HAP-1 (cell line): ENCODE measurements around the gene RALGAPA2.

Source experiments
- DNase-seq, 2 experiments: peaks; one replicate each; pipeline ENCODE4 v3.0.0-alpha.2; 2016 to 2020; ENCODE audit warnings: low spot score in 2 of 2
- H3K27me3 ChIP-seq: fragments of 250-450 bp; sonication (Bioruptor Pico); 2 replicates; pipeline ENCODE4 v1.5.1; 2020; ENCODE audit warnings: low read depth, mild to moderate bottlenecking, moderate library complexity
- H3K36me3 ChIP-seq: fragments of 250-450 bp; sonication (Bioruptor Pico); replicated peaks from 2 replicates; pipeline ENCODE4 v1.5.1; 2020; ENCODE audit warnings: mild to moderate bottlenecking
- H3K4me1 ChIP-seq: fragments of 250-450 bp; sonication (Bioruptor Pico); 2 replicates; pipeline ENCODE4 v1.5.1; 2020; ENCODE audit warnings: mild to moderate bottlenecking
- H3K4me3 ChIP-seq: fragments of 250-450 bp; sonication (Bioruptor Pico); 2 replicates; pipeline ENCODE4 v1.5.1; 2020; ENCODE audit warnings: mild to moderate bottlenecking, moderate library complexity
- H3K9me3 ChIP-seq: fragments of 250-450 bp; sonication (Bioruptor Pico); 2 replicates; pipeline ENCODE4 v1.5.1; 2020; ENCODE audit warnings: mild to moderate bottlenecking, moderate library complexity
- in situ Hi-C: fragments of 300-500 bp; cut with MboI; formaldehyde crosslinking; loops from 3 replicates; pipeline ENCODE4 v1.14.3; 2020; ENCODE audit warnings: low sequenced_read_pairs, inconsistent platforms, mixed read lengths

RALGAPA2 gene

GRCh38 chr20:20687319-20687718, 25.1 kb downstream of the RALGAPA2 start:
- DNase-seq = no peak
- Histone ChIP-seq H3K4me3 (no peak overlapping the region), H3K27me3 (no peaks in the 10 kb centered on the region), H3K36me3 (no peaks in the 10 kb centered on the region), H3K9me3 (no peaks in the 10 kb centered on the region), H3K4me1 (no peaks in the 10 kb centered on the region)
- in situ Hi-C loops = no loop called here

- Histone ChIP-seq H3K4me1 (no peaks in the 10 kb centered on the region), H3K36me3 (no peaks in the 10 kb centered on the region), H3K27me3 (no peaks in the 10 kb centered on the region), H3K4me3 (no peak overlapping the region), H3K9me3 (no peaks in the 10 kb centered on the region)
- in situ Hi-C loops = no loop called here
- no peak for DNase-seq
Measured at GRCh38 chr20:20685635-20686034, 26.8 kb downstream of the RALGAPA2 start.

- no peak for DNase-seq
- in situ Hi-C loops = no loop called here
Measured at GRCh38 chr20:20683481-20684321, 28.7 kb downstream of the RALGAPA2 start.

DNA sequence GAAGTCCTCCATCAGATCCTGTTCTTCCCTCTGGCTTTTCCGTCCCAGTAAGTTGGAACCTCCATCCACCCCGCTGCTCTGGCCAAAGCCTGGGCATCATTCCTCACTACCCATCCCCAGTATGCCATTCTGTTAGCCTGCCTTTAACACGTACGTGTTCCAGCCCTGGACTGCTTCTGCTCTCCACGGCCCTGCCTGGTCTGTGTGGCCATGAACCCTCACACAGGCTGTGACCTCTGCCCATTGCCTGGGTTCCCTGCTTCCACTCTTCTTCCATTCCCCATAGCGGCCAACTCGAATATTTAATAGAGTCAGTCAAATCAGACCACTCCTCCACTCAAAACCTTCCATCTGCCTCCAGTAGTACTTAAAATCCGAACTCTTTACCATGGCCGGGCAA, 29.4 kb downstream of the RALGAPA2 start:
- H3K27me3 ChIP-seq = no peaks in the 10 kb centered on the region
- in situ Hi-C loops = no loop called here
- no peak for DNase-seq
- H3K36me3 ChIP-seq = no peaks in the 10 kb centered on the region
- no peaks in the 10 kb centered on the region for H3K4me1 ChIP-seq
- no peak overlapping the region for H3K4me3 ChIP-seq
- H3K9me3 ChIP-seq = no peaks in the 10 kb centered on the region

More at GRCh38 chr20:20683481-20684321, 28.7 kb downstream of the RALGAPA2 start:
- Histone ChIP-seq H3K36me3 (no peaks in the 10 kb centered on the region), H3K4me1 (no peaks in the 10 kb centered on the region), H3K27me3 (no peaks in the 10 kb centered on the region), H3K4me3 (no peak overlapping the region), H3K9me3 (no peaks in the 10 kb centered on the region)

- H3K4me3 ChIP-seq = no peak overlapping the region
- in situ Hi-C loops = no loop called here
- no peaks in the 10 kb centered on the region for H3K36me3 ChIP-seq
- H3K9me3 ChIP-seq = no peaks in the 10 kb centered on the region
- H3K27me3 ChIP-seq = no peaks in the 10 kb centered on the region
- DNase-seq = no peak
- no peaks in the 10 kb centered on the region for H3K4me1 ChIP-seq
Measured at GRCh38 chr20:20680991-20681508, 31.4 kb downstream of the RALGAPA2 start.

DNA sequence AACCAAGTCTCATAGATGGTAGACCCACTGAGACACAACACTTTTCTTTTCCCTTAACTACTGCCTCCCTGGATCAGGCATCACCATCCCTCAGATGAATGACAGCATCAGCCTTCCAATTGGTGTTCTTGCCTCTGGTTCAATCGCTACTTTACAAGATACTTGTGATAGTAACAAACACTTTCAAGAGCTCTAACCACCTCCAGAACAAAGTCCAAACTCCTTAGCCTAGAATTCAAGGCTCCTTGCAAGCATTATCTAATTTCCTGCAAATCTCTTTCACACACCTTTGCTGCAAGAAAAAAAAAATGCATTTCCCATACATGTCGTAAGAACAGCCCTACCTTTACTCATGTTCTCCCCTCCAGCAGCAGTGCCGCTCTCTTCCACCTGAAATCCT, 33.1 kb downstream of the RALGAPA2 start:
- in situ Hi-C loops = no loop called here
- no peaks in the 10 kb centered on the region for H3K27me3 ChIP-seq
- no peak overlapping the region for H3K4me3 ChIP-seq
- DNase-seq = no peak
- no peaks in the 10 kb centered on the region for H3K9me3 ChIP-seq
- no peaks in the 10 kb centered on the region for H3K36me3 ChIP-seq
- H3K4me1 ChIP-seq = no peaks in the 10 kb centered on the region

DNA sequence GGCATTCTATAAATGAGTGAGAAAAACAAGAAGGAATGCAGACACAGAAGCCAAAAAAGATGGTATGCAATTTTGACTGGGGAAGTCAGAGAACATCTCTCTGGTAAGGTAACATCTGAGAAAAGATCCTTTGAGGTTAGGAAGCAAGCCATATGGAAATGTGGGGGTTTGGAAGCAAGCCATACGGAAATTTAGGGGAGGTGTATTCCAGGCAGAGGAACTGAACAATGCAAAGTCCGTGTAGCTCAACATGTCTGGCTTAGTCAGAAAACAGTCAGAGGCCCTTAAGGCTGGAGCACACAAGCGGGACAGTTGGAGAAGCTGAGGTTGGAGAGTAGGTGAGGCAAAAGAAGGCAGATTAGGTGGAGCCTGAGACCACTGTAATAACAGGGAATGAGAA, 35.3 kb downstream of the RALGAPA2 start:
- DNase-seq = no peak
- no peaks in the 10 kb centered on the region for H3K36me3 ChIP-seq
- H3K4me3 ChIP-seq = no peak overlapping the region
- H3K4me1 ChIP-seq = no peaks in the 10 kb centered on the region
- no peaks in the 10 kb centered on the region for H3K27me3 ChIP-seq
- no peaks in the 10 kb centered on the region for H3K9me3 ChIP-seq
- in situ Hi-C loops = no loop called here

DNA sequence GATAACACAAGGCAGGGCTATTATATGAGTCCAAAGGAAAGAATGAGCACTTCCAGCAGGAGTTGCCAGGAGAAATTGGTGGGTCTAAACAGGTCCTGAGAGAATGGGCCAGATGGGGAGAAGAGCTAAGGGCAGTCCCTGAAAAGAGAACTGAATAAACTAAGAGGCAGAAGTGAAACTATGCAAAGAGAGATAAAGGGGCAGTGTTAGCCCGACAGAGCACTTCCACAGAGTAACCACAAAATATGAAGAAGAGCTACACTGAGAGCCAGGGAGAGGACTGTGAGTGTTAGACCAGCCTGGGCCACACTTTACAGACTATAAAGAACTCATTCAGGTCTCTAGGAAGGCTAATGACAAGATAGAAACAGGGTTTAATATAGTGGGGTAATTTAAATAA, 43.8 kb downstream of the RALGAPA2 start:
- Histone ChIP-seq H3K27me3 (no peaks in the 10 kb centered on the region), H3K36me3 (no peaks in the 10 kb centered on the region), H3K4me1 (peaks cover 18% of the 10 kb centered on the region), H3K9me3 (no peaks in the 10 kb centered on the region), H3K4me3 (no peak overlapping the region)
- in situ Hi-C loops = loop anchor here (5.0 kb wide), 1 partner anchor 154 kb away; no protein-coding TSS in a partner anchor
- no peak for DNase-seq

DNA sequence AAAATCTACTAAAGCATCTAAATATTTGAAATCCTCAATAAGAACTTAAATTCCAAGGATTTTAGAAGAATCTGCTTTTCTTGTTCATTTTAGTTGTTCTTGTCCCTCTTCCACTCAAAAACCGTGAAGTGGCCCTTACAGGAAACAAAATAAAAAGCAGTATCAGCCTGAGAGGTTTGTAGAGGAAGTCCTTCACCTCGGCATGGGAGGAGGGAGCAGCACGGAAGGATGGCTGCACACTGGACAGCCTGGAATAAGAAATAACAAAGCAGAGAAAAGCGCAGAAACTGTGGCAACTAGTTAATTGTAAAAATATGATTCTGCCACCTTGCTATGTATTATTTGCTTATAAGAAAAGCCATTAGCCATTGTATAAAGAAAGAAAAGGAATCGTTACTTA, 46.1 kb downstream of the RALGAPA2 start:
- Histone ChIP-seq H3K4me1 (peaks cover 18% of the 10 kb centered on the region), H3K27me3 (no peaks in the 10 kb centered on the region), H3K4me3 (no peak overlapping the region), H3K9me3 (no peaks in the 10 kb centered on the region), H3K36me3 (no peaks in the 10 kb centered on the region)
- in situ Hi-C loops = loop anchor here (5.0 kb wide), 1 partner anchor 156 kb away; no protein-coding TSS in a partner anchor
- DNase-seq = peak in 1 of 2 experiments; percentile 46

GRCh38 chr20:20665606-20666332, 46.7 kb downstream of the RALGAPA2 start:
- Histone ChIP-seq H3K9me3 (no peaks in the 10 kb centered on the region), H3K4me1 (peaks cover 18% of the 10 kb centered on the region), H3K4me3 (no peak overlapping the region), H3K36me3 (no peaks in the 10 kb centered on the region), H3K27me3 (no peaks in the 10 kb centered on the region)
- in situ Hi-C loops = loop anchor here (5.0 kb wide), 1 partner anchor 157 kb away; no protein-coding TSS in a partner anchor
- DNase-seq = peak; percentile 38 to 70

GRCh38 chr20:20664795-20665589, 47.5 kb downstream of the RALGAPA2 start:
- Histone ChIP-seq H3K4me1 (peaks cover 18% of the 10 kb centered on the region), H3K27me3 (no peaks in the 10 kb centered on the region), H3K36me3 (no peaks in the 10 kb centered on the region), H3K9me3 (no peaks in the 10 kb centered on the region), H3K4me3 (no peak overlapping the region)
- in situ Hi-C loops = loop anchor here (5.0 kb wide), 1 partner anchor 157 kb away; no protein-coding TSS in a partner anchor
- peak; percentile 34 to 51 for DNase-seq

- DNase-seq = no peak
- no peaks in the 10 kb centered on the region for H3K36me3 ChIP-seq
- in situ Hi-C loops = no loop called here
- no peaks in the 10 kb centered on the region for H3K27me3 ChIP-seq
- H3K9me3 ChIP-seq = no peaks in the 10 kb centered on the region
- H3K4me1 ChIP-seq = peaks cover 18% of the 10 kb centered on the region
- H3K4me3 ChIP-seq = no peak overlapping the region
Measured at GRCh38 chr20:20663841-20664240, 48.6 kb downstream of the RALGAPA2 start.

DNA sequence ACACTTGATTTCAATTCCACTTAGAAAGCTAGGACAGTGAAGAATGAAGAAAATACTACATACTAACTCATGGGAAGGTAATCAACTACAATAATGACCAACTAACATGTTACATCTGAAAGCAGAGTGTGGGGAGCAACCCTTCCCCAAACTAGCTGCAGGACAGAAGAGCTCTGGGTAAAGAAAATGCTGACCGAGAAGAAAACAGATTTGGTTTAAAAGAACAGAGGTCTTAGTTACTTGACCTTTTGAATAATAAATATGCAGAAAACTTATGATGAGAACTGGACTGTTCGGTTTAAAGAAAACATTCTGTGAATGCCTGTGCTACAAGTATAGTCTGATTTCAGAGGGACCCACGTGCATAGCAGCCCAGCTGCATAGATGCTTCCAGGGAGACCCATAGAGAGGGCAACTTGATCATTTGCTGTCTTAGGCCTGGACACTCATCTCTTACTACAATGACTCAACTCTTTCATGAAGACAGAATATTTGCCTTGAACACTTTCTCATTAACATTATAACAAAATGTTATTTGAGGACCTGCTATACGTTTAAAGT, 53.5 kb downstream of the RALGAPA2 start:
- no peaks in the 10 kb centered on the region for H3K4me1 ChIP-seq
- no peaks in the 10 kb centered on the region for H3K27me3 ChIP-seq
- H3K4me3 ChIP-seq = no peak overlapping the region
- H3K9me3 ChIP-seq = no peaks in the 10 kb centered on the region
- no peaks in the 10 kb centered on the region for H3K36me3 ChIP-seq
- in situ Hi-C loops = no loop called here
- DNase-seq = no peak
